ELR (cell line): ENCODE measurements around the gene STRA6.

Experiments
- DNase-seq: peaks from one replicate; pipeline ENCODE4 v3.0.0-alpha.2; 2015; ENCODE audit warnings: low read depth

Gene STRA6

GRCh38 chr15:74202452-74203401 lies at the start of gene STRA6:
TSS of gene STRA6 (minus strand) at chr15:74202787. CDS start at chr15:74202267, 520 bp downstream.
- DNase-seq, result peak; percentile 54

GRCh38 chr15:74252291-74252690 lies 49.7 kb upstream of the STRA6 start:
- peak; percentile 47 for DNase-seq

- no peak for DNase-seq
These were observed 48.7 kb upstream of the STRA6 start for GRCh38 chr15:74251131-74251811.

- DNase-seq, result no peak
These were observed 47.7 kb upstream of the STRA6 start for GRCh38 chr15:74250266-74250665.

GRCh38 chr15:74245342-74245931 lies 42.9 kb upstream of the STRA6 start:
- no peak for DNase-seq

- DNase-seq, result no peak
These were observed 42.3 kb upstream of the STRA6 start for GRCh38 chr15:74244822-74245341.

- DNase-seq, result no peak
These were observed 40.8 kb upstream of the STRA6 start for GRCh38 chr15:74243431-74243830.

- peak; percentile 45 for DNase-seq
These were observed 40.0 kb upstream of the STRA6 start for GRCh38 chr15:74242441-74243185.

GRCh38 chr15:74240897-74241614 lies 38.5 kb upstream of the STRA6 start:
- DNase-seq, result no peak

- DNase-seq, result peak; percentile 69
These were observed 37.5 kb upstream of the STRA6 start for GRCh38 chr15:74240002-74240568.

GRCh38 chr15:74239051-74239705 lies 36.6 kb upstream of the STRA6 start:
- DNase-seq, result no peak

- DNase-seq, result no peak
These were observed 33.4 kb upstream of the STRA6 start, which contains the start of gene CCDC33 for GRCh38 chr15:74235962-74236361. TSS of gene CCDC33 (plus strand) at chr15:74236326. CDS start at chr15:74236720, 394 bp downstream.

GRCh38 chr15:74234598-74234875 lies 31.9 kb upstream of the STRA6 start:
- no peak for DNase-seq

GRCh38 chr15:74233851-74234597 lies 31.4 kb upstream of the STRA6 start:
- no peak for DNase-seq

- no peak for DNase-seq
These were observed 30.8 kb upstream of the STRA6 start for GRCh38 chr15:74233373-74233772.

GRCh38 chr15:74231475-74231874 lies 28.9 kb upstream of the STRA6 start:
- no peak for DNase-seq

- DNase-seq, result no peak
These were observed 27.1 kb upstream of the STRA6 start for GRCh38 chr15:74229686-74230085.

GRCh38 chr15:74228723-74229081 lies 26.1 kb upstream of the STRA6 start:
- DNase-seq, result no peak

- no peak for DNase-seq
These were observed 25.6 kb upstream of the STRA6 start for GRCh38 chr15:74227968-74228722.
